K562 (cell line): Measurements from ENCODE around the gene CD47.

ENCODE experiments used
- ELF4 ChIP-seq: fragments of 450-650 bp; formaldehyde crosslinking; IDR thresholded peaks from 2 replicates; pipeline ENCODE4 v1.4.0; 2022; ENCODE audit warnings: missing genetic modification characterization
- FOXA1 ChIP-seq: fragments of 450-650 bp; IDR thresholded peaks from 2 replicates; pipeline ENCODE4 v1.6.1; 2016; ENCODE audit warnings: mild to moderate bottlenecking, borderline replicate concordance
- JUND ChIP-seq, 2 experiments: IDR thresholded peaks; 2 replicates in 1 of 2; 3 replicates in 1 of 2; pipeline ENCODE4 v1.6.1; 2011; ENCODE audit warnings: borderline replicate concordance in 2 of 2, low read depth in 2 of 2, low read length in 2 of 2, improper control_type of control experiment in 1 of 2, missing biosample characterization in 1 of 2, missing genetic modification characterization in 1 of 2, missing genetic modification reagents in 1 of 2
- MTF1 ChIP-seq: fragments of 250-450 bp; sonication (Bioruptor Pico); IDR thresholded peaks from 2 replicates; pipeline ENCODE4 v1.9.0; 2021; ENCODE audit warnings: moderate library complexity, mild to moderate bottlenecking, inconsistent platforms, borderline replicate concordance
- POLR2A ChIP-seq: fragments of 450-650 bp; conservative IDR thresholded peaks from 2 replicates; pipeline ENCODE4 v1.6.1; 2016

DNA sequence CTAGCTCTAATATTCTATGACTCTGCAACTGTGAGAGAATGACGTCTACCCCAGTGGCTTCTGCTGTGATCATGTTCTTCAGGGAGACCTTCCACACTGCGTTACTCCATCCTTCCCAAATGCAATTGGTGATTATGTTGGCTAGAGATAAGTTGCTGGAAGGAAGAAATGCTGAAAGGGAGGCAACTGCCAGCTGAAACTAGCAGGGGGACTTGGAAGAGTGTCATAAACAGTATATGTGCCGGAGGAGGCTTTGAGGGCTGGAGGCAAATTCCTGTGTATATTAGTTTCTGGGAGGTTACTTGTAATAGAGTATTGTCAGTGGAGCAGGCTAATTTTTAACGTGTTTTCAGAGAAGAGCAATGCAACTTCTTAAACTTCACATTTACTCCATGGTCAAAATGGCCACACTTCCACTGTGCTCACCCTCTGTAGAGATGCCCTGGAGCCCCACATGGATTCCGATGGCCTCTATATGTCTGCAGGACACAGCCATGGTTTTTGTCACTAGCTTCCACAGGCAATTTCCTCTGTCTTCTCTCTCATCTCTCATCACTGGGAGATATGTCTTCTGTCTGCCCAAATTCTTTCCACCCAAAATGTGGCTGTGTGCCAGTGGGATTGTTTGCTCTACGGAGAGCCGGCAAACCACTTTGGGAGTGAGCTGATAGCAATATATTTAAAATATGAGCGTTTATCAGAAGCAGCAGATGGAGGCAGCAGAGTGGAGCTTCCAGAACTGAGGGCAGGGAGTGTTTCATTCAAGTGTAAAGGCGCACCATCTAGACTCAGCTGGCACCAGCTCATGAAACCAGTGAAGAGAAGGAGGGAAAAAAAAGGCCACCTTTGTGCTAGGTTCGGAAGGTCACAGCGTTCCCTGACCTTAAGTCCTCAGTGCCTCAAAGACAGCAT is 13.3 kb upstream of the CD47 start:
- TF ChIP-seq FOXA1, result no peak
- TF ChIP-seq JUND (IDR thresholded peaks at IDR 0.05; ENCODE audit: borderline replicate concordance, low read depth, low read length), result no peak; the same call in 1 of the 2 replicates
- TF ChIP-seq JUND (tag; IDR thresholded peaks at IDR 0.05; ENCODE audit: borderline replicate concordance, low read depth, low read length), result peak; percentile 24; the same call in 1 of the 3 replicates
- TF ChIP-seq POLR2A, result no peak
- TF ChIP-seq ELF4 (CRISPR knock-in tag), result no peak
- TF ChIP-seq MTF1 (CRISPR knock-in tag), result no peak
